IPS DF 4.7 (cell line): ENCODE results near the gene ING1.
"Not testable (repeated sequence)": the region's sequence is repeated elsewhere in the genome, so short reads cannot be mapped to it uniquely, and the experiment has no call there.

ENCODE experiments used
- DNase-seq: peaks from one replicate; pipeline ENCODE4 v3.0.0-alpha.2; 2013; ENCODE audit warnings: low spot score; ENCODE audit errors: extremely low read depth

The ING1 gene, protein sequence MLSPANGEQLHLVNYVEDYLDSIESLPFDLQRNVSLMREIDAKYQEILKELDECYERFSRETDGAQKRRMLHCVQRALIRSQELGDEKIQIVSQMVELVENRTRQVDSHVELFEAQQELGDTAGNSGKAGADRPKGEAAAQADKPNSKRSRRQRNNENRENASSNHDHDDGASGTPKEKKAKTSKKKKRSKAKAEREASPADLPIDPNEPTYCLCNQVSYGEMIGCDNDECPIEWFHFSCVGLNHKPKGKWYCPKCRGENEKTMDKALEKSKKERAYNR

DNA sequence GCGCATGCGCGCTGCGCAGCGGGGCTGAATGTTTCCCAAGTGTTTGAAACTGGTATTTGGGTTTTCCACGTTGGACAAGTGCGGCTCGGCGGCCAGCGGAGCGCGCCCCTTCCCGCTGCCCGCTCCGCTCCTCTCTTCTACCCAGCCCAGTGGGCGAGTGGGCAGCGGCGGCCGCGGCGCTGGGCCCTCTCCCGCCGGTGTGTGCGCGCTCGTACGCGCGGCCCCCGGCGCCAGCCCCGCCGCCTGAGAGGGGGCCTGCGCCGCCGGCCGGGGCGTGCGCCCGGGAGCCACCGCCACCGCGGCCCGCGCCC lies at the start of gene ING1:
Gene ING1, plus strand, starts transcription at position 59 of the 311 bp plus-strand sequence. CDS start 450 bp downstream, outside the sequence.
- DNase-seq, result no peak

DNA sequence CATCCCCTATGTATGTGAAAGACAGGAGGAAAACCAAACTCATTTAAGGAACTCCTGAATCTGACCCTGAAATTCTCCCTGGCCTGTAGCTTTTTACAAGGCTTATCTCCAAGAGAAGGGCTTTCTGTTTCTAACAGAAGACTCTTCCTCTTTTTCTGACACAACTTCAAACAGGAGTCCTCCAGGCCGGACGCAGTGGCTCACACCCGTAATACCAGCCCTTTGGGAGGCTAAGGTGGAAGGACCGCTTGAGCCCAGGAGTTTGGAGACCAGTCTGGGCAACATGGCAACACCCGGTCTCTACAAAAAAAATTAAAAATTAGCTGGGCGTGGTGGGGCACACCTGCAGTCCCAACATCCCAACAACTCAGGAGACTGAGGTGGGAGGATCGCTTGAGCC lies 49.5 kb upstream of the ING1 start:
- DNase-seq, result no peak

DNA sequence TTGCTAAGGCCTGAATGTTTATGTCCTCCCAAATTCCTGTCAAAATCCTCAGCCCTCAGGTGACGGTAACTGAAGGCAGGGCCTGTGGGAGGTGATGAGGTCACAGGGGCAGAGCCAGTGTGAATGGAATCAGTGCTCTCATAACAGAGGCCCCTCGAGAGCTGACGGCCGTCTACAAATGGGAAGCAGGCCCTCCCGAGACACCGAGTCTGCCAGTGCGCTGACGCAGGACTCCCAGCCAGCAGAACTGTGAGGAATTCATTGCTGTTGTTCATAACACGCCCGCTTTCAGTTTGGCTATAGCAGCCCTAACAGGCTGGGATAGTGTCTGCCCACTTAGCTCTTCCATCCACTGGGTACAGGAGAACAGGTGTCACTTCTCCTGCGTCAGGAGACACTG lies 48.8 kb upstream of the ING1 start:
- no peak for DNase-seq

DNA sequence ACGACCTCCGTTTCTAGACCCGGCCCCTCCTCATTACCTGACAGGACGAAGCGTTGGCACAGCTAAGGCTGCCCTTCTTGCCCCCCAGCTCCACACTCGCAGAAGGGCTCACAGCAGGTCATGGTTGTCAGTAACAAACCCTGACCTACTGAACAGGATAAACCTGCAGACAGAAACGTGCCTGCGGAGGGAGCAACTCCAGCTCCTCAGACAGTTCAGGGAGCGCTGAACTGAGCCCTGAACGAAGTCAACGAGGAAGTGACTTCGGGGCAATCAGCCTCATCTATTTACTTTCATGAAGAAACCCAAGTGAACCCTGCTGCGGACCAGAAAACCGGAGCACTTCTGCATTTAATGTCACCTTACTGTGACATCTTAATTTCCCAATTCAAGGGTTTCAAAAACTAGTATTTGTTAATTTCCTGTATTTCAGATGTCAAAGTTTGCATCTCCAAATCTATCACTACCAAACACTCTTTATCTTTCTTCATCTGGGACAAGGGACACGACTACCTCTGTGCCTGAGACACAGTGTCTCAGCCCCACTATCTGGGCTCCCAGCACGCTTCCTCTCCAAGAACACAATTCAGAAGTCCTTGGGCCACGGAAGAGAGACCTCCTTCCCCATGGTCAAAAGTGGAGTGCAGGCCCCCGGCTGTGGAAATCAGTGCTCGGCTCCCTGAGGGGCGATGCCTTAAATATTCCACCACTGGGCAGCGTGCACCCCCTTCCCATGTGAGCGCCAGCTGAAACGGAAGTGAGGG lies 47.8 kb upstream of the ING1 start:
- DNase-seq, result no peak

DNA sequence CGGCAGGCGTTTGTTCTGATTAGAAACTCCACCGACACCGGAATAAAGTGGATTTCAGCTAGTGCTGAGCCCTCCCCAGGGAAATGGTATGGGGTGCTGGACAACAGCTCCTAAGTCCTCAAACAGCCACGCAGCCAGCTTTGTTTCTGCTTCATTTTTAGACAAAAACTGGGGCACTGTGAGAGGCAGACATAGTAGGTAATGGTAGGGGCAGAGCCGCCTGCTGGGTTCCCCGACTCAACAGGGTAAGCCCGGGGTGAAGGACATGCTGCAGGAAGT lies 47.3 kb upstream of the ING1 start:
- DNase-seq, result no peak

DNA sequence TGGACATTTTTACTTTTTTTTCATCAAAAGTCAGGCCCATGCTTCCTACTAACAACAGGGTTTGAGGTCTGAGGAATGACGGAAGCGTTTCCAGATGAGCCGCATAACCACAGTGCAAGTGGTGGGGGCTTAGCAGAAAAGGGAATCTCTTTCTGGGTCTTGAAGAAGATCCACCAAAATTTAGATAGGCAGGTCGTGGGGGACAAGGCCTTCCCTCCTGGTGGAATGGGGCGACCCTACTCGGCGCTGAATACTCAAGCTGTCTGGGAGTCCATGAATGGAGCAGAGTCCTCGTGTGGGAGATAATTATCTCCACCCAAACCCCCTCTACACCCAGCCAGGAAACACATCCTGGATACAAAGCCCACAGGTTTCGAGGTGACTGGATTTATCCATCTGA lies 44.5 kb upstream of the ING1 start:
- DNase-seq, result no peak

DNA sequence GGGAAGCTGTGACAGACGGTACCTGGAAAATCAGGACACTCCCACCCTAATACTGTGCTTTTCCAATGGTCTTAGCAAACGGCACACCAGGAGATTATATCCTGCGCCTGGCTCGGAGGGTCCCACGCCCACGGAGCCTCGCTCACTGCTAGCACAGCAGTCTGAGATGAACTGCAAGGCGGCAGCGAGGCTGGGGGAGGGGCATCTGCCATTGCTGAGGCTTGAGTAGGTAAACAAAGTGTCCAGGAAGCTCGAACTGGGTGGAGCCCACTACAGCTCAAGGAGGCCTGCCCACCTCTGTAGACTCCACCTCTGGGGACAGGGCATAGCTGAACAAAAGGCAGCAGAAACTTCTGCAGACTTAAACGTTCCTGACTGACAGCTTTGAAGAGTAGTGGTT lies 43.7 kb upstream of the ING1 start:
- not testable (repeated sequence) for DNase-seq

DNA sequence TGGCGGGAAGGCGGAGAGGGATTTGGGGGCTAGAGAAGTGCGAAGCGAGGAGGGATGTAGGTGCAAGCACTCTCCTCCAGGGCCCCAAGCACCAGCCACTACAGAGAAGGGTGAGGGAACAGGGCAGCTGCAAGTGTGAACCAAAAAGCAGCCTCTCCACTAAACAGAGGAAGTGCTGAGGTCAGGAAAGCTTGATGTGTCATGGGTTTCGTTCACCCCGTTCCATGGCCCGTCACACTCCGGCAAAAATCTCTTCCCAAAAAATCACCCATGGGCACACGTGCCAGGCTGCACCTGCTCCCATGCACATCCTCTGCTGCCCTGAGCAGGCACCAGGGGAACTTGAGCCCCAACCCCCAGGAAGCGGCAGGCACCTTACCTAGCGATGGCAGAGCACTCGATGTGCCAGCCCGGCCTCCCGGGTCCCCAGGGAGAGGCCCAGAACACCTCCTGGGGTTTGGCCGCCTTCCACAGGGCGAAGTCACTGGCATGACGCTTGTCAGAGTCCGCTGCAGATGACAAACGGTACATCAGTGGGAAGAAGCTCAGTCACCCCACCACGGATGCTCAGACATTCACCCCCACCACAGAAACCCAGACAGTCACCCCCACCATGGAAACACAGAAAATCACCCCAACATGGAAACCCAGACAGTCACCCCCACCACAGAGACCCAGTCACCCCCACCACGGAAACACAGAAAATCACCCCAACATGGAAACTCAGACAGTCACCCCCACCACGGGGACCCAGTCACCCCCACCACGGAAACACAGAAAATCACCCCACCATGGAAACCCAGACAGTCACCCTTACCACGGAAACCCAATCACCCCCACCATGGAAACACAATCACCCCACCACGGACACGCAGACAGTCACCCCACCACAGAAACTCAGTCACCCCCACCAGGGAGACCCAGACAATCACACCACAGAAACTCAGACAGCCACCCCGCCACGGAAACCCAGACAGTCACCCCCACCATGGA lies 36.6 kb upstream of the ING1 start:
- DNase-seq, result no peak

DNA sequence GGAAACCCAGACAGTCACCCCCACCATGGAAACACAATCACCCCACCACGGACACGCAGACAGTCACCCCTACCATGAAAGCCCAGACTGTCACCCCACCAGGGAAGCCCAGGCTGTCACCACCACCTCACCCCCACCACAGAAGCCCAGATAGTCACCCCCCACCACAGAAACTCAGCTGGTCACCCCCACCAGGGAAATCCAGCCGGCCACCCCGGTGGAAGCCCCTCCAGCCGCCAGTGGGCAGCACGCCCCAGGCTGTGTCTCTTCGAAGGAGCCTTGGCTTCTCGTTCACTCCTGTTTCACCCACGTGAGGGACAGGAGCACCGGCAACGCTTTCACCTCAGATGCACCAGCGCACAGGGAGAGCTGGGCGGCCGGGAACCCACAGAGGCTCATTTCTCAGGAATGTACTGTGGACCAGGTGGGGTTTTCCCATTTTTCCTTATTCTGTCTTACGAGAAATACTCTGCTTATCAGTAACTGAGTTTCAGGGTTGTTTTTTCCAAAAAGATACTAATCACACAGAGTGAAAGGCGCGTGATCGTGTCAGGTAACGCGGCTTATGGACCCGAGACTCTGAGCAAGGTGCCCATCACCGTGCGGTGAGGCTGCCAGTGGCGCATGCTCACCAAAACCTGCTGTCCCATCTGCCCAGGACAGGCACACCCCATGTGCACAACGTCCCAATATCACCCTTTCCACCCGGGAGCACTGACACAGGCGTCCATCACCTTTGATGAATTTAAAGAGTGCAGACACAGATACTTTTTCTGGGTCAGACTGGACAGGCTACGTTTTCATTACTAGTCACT lies 35.6 kb upstream of the ING1 start:
- no peak for DNase-seq

DNA sequence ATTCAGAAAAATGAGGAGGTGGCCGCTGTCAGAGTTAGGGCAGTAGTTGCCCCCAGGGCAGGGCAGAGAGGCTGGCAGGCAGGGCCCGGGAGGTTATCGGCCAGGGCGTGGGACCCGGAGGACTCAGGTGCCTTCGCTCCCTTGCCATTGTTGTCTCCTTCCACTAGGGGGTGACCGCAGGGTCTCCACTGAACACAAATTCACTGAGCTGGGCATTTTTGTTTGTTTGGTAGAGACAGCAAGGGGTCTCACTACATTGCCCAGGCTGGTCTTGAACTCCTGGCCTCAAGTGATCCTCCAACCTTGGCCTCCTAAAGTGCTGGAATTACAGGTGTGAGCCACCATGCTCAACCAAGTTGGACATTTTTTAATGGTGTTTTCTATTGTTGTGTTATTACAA lies 32.6 kb upstream of the ING1 start:
- peak; percentile 25 for DNase-seq

DNA sequence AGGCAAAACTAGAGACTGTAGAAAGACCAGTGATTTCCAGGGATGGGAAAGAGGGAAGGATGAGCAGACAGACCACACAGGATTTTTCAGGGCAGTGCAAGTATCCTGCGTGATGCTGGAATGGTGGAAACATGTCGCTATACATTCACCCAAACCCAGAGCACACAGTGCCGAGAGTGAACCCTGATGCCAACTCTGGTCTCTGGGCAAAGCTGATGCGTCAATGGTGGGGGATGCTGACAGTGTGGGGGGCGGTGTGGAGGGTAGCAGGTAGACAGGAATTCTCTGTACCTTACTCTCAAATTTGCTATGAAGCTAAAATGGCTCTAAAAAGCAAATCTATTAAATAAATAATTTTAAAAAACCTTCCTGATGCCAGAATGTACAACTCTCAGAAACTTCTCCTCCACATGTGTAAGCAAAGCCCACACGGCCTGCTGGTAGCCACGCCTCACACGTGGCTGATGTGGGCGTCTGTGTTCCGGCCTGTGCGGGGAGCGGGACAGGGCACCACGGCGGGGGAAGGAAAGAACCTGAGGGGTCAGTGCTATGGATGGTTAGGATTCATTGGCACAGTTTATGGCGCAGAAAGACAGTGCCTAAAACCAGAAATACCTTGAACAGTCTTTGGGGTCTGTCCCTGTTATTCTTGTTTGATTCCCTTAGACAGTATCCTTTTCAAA lies 31.5 kb upstream of the ING1 start:
- no peak for DNase-seq

DNA sequence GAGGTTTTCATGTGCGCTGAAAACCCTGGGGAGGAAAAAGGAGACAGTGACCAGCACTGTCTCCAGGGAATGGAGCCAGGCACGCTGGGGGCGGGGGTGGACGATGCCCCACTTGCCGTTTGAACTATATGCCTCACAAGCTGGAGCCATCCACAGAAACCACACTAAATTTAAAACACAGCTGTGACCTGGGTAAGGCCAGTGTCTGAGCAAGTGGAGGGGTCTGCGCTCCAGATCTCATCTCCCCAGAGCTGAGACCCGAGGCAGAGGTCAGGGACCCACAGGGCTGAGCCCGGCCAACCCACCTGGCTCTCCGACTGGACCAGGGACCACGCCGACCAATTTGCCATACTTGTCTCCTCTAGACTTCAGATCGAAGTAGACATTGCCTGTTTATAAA lies 30.8 kb upstream of the ING1 start:
- DNase-seq, result no peak

DNA sequence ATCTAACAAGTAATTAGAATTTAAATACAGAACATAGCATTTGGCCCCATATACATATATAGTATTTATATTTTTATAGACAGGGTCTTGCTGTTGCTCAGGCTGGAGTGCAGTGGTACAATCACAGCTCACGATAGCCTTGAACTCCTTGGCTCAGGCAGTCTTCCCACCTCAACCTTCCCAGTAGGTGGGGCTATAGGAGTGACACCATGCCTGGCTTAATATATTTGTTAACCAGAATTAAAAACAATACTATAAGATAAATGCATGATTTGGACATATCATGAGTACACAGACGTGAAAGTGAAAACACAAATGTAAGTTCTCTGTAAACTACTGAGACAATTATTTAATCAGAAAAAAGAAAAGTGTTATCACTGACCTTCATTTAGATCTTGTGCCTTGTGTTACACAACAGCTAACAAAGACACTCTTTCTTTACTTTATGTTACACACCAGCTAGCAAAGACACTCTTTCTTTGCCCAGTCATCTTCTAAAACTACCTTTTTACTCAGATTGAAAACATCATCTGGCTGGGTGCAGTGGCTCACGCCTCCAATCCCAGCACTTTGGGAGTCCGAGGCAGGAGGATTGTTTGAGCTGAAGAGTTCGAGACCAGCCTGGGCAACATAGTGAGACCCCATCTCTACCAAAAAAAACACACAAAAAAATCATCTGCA lies 30.2 kb upstream of the ING1 start:
- DNase-seq, result no peak

DNA sequence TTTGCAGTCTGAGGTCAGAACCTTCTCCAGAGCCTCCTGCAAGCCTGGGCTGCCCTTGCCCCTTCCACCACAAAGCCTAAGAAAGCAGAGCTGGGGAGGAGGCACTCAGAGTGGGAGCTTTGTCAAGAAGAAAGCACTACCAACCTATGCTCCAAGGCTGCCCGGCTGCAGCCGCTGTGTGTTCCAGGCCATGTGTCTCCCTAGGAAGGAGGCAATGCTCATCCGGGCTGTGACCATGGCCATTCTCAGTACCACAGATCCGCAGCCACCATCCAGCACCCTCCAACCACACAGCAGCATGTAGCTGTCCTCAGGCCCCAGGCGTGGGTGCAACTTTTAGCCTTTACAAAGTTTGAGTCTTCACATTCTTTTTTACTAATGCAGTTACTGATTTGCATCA lies 29.6 kb upstream of the ING1 start:
- DNase-seq, result no peak

DNA sequence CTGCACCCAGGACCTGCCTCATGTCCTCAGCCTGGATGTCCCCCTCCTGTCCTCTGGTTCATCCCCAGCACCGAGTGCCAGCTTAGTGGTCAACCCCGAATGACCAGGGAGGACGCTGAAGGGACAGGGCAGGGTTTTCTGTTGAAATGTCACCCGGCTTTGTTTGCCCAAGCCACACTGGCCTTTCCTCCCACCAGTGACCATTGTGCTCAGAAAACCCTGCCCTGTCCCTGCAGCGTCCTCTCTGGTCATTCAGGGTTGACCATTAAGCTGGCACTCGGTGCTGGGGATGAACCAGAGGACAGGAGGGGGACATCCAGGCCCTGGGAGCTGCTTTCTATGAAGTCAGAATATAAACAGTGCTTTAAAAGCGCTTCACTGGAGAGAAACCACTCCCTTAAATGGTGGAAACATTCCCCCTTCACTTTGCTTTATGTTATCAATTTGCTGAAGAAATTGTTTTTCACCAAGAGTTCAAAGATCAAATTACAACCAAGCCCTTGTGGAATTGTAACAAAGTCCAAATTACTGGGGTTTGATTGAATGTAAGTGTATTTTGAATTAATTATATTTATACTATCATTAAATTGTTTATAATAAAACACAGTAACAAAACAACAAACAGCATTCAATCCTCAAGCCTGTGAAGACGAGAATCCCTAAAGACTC lies 29.0 kb upstream of the ING1 start:
- no peak for DNase-seq

DNA sequence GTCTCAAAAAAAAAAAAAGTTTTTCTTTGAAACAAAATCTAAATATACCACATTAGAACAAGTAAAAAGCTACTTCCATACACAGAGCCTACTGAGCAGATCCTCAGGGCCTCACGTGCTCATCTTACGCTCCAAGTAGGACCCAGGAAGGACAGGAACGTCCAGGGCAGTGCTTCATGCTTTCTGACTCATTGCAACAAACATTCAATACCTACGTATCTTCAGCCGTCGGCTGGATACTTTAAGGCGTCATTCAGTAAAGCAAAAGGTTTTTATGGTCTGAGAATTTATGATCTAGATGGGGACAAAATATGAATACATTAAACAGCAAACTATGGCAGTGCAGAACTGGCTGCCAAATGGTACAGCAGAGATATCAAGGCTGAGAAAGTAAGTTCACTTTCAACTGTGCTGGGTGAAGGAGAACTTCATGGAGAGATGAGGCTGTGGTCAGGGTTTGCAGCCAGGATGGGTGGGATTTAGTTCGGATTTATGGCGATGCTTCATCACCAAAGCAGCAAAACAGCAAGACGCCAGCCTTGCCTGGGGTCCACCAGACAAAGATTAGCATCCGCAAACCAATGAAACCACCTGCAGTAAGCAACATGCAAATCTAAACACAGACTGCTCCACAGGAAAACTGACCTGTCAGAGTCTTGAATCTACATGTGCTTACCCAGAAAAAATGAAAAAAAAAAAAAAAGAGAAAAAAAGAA lies 28.0 kb upstream of the ING1 start:
- DNase-seq, result no peak

DNA sequence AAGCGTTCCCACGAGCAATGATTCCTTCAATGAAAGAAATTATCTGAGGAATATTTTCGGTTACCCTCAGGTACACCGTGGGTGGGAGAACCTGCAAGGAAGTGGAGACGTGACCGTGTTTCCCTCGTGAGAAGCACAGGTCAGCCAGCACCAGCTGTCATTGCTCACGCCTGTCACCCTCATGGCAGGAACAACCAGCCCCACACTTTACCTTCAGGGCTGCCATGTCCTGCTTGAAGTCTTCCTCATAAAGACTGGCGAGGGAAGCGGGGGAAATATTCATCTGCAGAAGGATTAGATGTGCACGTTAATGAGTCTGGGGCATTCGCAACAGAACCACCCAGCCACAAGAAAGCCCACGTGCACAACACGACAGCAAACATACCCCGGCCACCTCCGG lies 25.8 kb upstream of the ING1 start:
- no peak for DNase-seq

DNA sequence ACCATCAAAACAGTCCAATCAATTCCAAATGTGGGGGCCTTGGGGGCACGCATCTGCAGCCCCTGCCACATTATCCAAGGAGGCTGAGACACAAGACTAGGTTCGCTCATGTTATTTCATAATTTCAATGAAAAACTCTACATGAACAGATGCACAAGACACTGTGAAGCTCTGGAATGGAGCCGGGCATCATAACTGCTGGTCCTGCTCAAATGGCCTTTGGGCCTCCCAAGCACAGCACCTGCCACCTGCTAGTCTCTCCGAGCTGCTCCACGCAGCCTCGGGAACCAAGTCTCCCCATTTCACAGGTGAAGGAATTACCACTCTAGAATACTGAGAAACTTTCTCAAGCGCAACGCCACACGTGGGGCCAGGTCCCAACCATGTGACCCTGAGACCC lies 24.5 kb upstream of the ING1 start:
- no peak for DNase-seq

DNA sequence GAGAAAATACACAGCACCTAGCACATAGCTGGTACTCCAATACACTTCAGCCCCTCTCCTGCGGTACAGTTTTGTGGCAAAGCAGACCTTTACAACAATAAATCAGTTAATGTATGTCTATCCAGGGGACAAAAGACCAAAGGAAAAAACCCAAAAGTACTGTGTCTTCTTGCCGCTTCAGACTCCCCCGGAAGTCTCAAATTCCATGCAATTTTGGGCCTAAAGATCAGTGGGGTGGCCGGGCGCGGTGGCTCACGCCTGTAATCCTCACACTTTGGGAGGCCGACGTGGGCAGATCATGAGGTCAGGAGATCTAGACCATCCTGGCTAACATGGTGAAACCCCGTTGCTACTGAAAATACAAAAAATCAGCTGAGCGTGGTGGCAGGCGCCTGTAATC lies 23.8 kb upstream of the ING1 start:
- no peak for DNase-seq
